Bladder microvascular endothelial cell (primary cell): ENCODE data around the gene PLEKHH3. TPM values are rescaled to one million over a fixed set of nuclear protein-coding genes. Genes with fewer than 3 reads are reported as not detected.

ENCODE experiments used
- total RNA-seq: library from RNA; depleted of rRNA; stranded (reverse); fragments of >200 nt; gene quantifications from 2 replicates; pipeline ENCODE4 v1.2.3, GENCODE V29; 2014

Gene PLEKHH3
- total RNA-seq: 5.8 and 10.2 TPM in 2 replicates

GRCh38 chr17:42676424-42677011 is at the start of gene PLEKHH3:
Gene PLEKHH3, minus strand, starts transcription at chr17:42676994. Its CDS starts 431 bp downstream, at chr17:42676563.

GRCh38 chr17:42681976-42682721 is 5.4 kb upstream of the PLEKHH3 start, which contains the start of gene CNTNAP1:
Gene CNTNAP1, plus strand, starts transcription at chr17:42682531. Its CDS starts 299 bp downstream, at chr17:42682830.

GRCh38 chr17:42659079-42659931 is 17.5 kb downstream of the PLEKHH3 start, which contains the start of gene TUBG2:
Gene TUBG2, plus strand, starts transcription at chr17:42659284. Its CDS starts 220 bp downstream, at chr17:42659504.

Other genes with a start within 250 kb of the PLEKHH3 start
- 26.4 and 60.2 TPM in 2 replicates for gene ATP6V0A1, start 218.1 kb downstream of the PLEKHH3 start, total RNA-seq
- 21.4 and 26.7 TPM in 2 replicates for gene NAGLU, start 140.8 kb downstream of the PLEKHH3 start, total RNA-seq
- gene HSD17B1, start 124.1 kb downstream of the PLEKHH3 start, total RNA-seq: 0.49 and 1.1 TPM in 2 replicates
- gene COASY, start 114.8 kb downstream of the PLEKHH3 start, total RNA-seq: 13.1 and 23.2 TPM in 2 replicates
- gene MLX, start 109.9 kb downstream of the PLEKHH3 start, total RNA-seq: 27.0 and 33.6 TPM in 2 replicates
- 3.6 and 5.6 TPM in 2 replicates for gene PSMC3IP, start 99.3 kb downstream of the PLEKHH3 start, total RNA-seq
- gene RETREG3, start 67.6 kb downstream of the PLEKHH3 start, total RNA-seq: 40.3 and 50.0 TPM in 2 replicates
- gene TUBG1, start 67.3 kb downstream of the PLEKHH3 start, total RNA-seq: 18.9 and 62.2 TPM in 2 replicates
- 1.9 and 7.4 TPM in 2 replicates for gene TUBG2, start 17.7 kb downstream of the PLEKHH3 start, total RNA-seq
- gene CCR10, start 4.8 kb upstream of the PLEKHH3 start, total RNA-seq: 2.1 and 2.2 TPM in 2 replicates
- gene CNTNAP1, start 5.5 kb upstream of the PLEKHH3 start, total RNA-seq: 16.7 and 53.1 TPM in 2 replicates
- 9.6 and 18.8 TPM in 2 replicates for gene EZH1, start 68.0 kb upstream of the PLEKHH3 start, total RNA-seq
- gene RAMP2, start 84.2 kb upstream of the PLEKHH3 start, total RNA-seq: 4.4 and 30.8 TPM in 2 replicates
- gene VPS25, start 96.5 kb upstream of the PLEKHH3 start, total RNA-seq: 35.5 and 41.0 TPM in 2 replicates
- 1.3 and 13.0 TPM in 2 replicates for gene WNK4, start 103.6 kb upstream of the PLEKHH3 start, total RNA-seq
- gene COA3, start 121.7 kb upstream of the PLEKHH3 start, total RNA-seq: 55.1 and 59.4 TPM in 2 replicates
- not detected in 2 replicates for gene CNTD1, start 121.9 kb upstream of the PLEKHH3 start, total RNA-seq
- gene BECN1, start 147.3 kb upstream of the PLEKHH3 start, total RNA-seq: 116 and 169 TPM in 2 replicates
- gene PSME3, start 156.4 kb upstream of the PLEKHH3 start, total RNA-seq: 55.7 and 87.4 TPM in 2 replicates
- gene AOC2, start 167.6 kb upstream of the PLEKHH3 start, total RNA-seq: 0.49 and 0.69 TPM in 2 replicates
- 0.31 and 0.32 TPM in 2 replicates for gene AOC3, start 174.2 kb upstream of the PLEKHH3 start, total RNA-seq
- not detected in 2 replicates for gene G6PC1, start 223.8 kb upstream of the PLEKHH3 start, total RNA-seq